GM19035 (cell line): ENCODE data around the gene IRF2BP1.
"Not testable (repeated sequence)": the region's sequence is repeated elsewhere in the genome, so short reads cannot be mapped to it uniquely, and the experiment has no call there.

ENCODE experiments used
- ATAC-seq: cut with Tn5 transposase; IDR thresholded peaks from one replicate; pipeline ENCODE4 v1.9.1; 2021; ENCODE audit not compliant: unreplicated experiment

Gene IRF2BP1

DNA sequence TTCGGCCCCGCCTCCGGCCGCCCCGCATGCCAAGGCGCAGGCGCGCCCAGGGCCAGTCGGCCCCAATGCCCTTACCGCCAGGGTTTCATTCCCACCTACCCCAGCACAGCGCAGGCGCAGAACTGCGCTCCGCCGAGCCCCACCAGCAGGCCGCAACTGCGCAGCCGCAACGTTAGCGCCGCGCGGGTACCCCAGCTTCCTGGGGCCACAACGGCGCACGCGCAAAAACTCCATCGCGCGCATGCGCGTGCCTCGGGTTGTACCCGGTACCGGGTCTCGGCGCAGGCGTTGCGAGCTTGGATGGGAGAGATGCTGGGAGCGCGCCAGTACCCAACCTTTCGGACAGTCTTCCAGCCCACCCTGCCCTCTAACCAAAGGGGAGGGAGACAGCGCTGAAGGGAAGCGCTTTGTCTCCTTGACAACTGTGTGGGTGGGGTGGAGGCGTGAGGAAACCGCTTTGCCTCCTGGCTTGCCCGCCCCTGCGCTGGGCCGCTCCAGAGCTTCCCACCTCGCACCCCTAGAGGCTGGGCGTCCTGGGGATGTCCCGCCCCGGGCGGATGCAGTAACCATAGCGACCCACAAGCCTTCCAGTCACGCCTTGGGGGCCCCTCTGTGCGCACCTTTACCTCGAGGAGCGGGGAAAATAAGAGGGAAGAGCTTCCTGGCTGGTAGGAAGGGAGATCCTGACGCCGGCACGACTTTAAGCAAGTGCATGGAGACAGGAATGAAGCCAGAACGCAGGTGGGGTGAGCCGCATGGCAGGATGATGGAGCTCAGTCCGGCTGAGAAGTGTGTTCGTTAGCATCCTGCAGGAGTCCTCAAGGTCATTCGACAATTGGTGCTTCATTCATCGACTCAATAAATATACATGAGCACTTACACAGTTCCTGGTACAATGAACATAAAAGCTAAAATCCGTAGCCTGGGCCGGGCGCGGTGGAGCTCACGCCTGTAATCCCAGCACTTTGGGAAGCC, 17.0 kb upstream of the IRF2BP1 start:
- peak; percentile 90 for ATAC-seq

DNA sequence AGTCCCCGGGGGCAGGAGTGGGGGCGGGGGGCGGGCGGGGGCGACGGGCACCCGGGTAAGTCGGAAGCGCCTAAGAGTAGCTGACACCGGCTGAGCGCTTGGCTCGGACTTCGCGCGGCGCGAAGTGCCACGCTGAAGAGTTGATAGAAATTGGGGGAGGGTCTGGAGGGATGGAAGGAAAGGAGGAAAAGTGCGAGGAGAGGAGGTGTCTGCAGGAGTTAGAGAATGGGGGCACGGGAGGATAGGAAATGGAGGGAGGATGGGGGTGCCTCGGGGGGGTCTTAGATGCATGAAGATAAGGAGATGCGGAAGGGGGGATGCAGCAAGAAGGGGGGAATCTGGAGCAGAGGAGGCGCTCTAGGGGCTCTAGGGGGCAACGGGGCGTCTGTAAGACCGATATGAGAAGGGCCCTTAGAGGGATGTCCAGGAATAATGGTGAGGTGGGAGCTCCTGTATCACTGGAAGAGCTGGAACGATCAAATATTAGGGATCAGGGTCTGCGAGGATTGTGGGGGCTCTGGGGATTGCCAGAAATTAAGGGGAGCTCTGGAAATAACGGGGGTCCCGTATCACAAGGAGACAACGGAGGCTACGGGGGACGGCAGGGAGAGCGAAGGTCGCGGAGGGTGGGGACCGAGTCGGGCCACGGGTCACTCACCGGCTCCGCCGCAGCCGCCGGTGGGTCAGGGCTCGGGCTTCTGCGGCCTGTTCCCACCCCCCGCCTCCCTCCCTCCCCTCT, 16.1 kb upstream of the IRF2BP1 start, which contains the start of gene MYPOP:
TSS of gene MYPOP (minus strand) at position 702 of the 739 bp plus-strand sequence. CDS start 840 bp downstream, outside the sequence.
- ATAC-seq = no peak

DNA sequence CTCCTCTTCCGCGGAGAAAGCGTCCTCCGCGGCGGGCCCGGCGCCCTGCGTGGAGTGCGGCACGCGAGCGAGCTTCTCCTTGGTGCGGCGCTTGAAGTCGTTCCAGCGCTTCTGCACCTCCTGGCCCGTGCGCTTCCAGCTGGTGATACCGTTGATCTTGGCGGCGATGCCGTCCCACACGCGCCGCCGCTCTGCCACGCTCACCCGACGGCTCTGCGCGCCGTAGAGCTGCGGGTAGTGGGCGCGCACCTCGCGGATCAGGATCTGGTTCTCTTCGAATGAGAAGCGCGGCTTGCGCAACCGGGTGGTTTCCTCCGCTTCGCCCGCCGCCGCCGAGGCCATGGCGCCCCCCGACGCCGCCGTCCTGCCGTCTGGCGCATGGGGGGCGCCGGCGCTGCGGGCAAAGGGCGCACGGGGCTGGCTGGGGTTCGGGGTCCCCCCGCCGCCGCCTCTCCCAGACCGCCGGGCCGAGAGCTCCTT, 15.5 kb upstream of the IRF2BP1 start:
- no peak for ATAC-seq

DNA sequence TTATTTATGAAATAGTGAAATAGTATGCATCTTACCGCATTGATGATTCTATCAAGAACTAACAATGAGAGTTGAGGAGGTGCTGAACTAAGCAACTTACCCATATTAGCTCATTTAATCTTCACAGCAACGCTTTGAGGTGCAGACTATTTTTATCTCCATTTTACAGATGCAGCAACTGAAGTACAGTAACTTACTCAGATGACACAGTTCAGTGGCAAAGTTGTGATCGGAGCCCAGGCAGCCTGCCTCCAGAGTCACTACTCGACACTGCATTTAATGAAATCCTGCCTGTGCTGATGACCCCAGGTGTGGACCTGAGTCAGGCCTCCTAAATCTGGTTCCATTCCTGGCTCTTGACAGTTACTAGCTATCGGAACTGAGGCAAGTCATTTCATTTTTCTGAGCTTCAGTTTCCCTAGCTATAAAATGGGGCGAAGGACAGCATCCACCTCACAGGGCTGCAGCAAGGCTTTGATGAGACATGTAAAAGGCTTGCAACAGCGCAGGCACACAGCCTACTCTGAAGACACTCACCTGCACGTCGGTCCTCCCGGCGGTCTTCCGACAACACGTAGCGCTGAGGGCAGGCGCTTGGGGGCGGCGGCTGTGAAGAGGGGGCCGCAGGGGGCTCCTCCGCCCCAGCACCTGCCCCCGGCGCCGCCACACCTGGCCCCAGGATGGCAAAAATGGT, 14.9 kb upstream of the IRF2BP1 start:
- no peak for ATAC-seq

DNA sequence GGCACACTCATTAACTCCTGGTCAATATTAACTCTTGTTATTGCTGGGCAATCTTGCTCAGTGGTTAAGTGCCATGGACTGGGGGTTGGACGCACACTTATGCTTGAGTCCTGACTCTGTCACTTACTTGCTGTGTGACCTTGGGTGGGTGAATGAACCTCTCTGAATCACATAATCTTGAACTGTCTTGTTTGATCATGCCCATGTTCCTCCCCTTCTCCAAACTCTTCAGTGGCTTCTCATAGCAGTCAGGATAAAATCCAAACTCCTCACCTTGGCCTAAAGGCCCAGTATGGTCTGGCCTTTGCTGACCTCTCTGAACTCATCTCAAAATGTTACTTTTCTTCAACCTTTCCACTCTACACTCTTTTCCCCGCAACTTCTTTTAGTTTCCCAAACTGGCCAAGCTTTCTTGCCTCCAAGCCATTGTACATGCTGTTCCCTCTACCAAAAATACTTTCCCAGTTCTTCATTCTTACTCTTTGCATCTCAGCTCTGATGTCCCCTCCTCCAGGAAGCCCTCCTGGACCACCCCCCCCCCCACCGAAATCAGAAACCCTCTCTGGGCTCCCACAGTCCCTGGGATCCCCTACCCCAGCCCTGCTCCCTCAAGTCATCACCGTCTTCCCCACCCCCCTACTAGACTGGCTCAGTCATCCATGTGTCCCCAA, 14.1 kb upstream of the IRF2BP1 start:
- no peak for ATAC-seq

DNA sequence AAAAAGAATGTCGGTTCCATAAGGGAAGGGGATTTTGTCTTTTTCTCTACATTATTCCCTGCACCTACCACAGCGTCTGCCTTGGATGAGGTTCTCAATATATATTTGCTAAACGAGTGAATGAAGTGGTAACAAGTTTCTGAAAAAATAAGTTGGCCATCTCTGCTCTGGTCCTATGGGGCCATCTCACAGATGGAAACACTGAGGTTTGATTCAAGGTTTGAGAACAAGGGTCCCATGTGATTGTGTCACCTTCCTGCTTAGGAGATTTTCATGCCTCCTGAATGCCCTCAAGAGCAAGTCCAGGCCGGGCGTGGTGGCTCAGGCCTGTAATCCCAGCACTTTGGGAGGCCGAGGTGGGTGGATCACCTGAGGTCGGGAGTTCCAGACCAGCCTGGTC, 13.3 kb upstream of the IRF2BP1 start:
- no peak for ATAC-seq

DNA sequence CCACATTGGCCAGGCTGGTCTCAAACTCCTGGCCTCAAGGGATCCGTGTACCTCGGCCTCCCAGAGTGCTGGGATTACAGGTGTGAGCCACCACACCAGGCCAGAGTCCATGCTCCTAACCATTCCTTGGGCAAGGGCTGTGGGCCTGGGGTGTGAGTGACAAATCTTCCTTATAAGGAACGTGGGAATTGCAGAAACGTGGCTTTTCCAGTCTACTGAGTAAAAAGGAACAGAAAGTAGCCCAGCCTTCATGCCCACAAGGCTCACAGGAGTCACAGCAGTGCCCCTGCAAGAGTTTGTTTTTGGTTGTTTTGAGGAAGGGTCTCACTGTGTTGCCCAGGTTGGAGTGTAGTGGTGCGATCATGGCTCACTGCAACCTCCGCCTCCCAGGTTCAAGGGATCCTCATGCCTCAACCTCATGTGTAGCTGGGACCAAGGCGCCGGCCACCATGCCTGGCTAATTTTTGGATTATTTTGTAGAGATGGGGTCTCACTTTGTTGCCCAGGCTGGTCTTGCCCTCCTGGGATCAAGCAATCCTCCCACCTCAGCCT, 11.4 kb upstream of the IRF2BP1 start:
- ATAC-seq = no peak

DNA sequence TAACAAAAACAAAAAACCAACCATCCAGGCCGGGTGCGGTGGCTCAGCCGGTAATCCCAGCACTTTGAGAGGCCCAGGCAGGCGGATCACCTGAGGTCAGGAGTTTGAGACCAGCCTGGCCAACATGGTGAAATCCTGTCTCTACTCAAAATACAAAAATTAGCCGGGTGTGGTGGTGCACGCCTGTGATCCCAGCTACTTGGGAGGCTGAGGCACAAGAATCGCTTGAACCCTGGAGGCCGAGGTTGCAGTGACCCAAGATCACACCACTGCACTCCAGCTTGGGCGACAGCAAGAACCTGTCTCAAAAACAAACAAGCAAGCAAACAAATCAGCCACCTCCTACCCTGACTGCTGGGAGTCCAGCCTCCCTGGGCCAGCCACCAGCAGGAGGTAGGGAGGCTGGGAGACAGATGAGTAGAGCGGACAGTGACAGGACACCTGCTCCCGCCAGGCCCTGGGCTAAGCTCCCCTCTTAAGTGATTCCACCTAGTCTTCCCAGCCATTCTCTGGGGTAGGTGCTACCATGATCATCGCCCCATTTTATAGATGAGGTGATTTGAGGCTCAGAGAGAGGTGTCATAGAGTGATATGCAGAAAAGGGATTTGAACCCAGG, 10.2 kb upstream of the IRF2BP1 start:
- not testable (repeated sequence) for ATAC-seq

DNA sequence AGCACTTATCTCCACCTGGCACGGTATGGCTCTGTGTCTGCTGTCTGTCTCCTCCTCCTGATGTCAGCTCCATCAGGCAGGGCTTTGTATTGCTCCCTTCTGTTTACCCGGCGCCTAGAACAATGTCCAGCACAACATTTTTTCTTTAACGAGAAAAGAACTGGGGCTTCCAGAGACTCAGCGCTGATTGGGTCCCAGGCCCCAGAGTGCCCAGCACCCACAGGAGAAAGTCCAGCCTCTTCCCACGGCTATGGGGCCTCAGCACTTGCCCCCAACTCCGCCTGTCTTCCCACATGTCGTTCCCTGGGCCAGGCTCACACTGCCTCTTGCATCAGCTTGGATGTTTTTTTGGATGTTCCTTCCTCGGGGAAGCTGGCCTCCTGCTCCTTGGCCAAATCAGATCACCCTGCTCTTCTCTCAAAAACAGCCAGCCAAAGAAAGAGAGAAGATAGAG, 9.6 kb upstream of the IRF2BP1 start:
- ATAC-seq = no peak

DNA sequence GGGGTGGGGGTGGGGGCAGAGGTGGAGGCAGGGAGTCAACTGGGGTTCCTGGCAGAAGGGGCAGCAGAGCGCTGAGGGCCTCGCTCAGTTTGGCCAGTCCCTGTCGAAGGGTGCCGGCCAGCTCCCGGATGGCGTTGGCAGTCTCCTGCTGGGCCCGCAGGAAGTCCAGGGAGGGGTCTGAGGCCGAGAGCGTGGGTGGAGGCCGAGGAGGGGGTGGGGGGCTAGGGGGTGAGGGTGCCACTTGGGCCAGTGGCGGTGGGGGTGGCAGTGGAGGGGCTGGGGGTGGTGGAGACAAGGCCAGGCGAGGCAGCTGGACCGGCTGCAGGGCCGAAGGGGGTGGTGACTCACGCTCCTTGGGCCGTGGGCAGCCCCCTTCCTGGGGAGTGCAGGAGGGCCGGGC, 4.9 kb upstream of the IRF2BP1 start:
- ATAC-seq = no peak

DNA sequence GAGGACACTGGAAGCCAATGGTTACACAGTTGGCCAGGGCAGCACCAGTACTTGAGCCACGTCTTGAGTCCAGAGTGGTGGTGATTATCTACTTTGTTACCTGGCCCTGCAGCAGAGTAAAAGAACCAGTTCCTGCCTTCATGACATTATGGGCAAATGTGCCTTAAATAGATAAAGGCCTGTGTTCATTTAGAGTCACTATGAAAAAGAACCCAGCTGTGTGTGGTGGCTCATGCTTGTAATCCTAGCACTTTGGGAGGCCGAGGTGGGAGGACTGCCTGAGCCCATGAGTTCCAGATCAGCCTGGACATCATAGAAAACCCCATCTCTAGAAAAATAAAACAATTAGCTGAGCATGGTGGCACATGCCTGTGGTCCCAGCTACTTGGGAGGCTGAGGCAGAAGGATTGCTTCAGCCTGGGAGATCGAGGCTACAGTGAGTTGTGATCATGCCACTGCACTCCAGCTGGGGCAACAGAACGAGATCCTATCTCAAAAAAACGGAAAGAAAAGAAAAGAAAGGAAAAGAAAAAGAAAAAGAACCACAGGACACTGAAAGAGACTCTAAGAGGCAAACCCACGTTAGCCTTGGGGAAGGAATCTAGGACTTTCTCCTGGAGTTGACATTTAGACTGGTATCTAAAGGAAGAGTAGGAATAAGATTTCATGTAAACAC, 3.4 kb upstream of the IRF2BP1 start:
- no peak for ATAC-seq

DNA sequence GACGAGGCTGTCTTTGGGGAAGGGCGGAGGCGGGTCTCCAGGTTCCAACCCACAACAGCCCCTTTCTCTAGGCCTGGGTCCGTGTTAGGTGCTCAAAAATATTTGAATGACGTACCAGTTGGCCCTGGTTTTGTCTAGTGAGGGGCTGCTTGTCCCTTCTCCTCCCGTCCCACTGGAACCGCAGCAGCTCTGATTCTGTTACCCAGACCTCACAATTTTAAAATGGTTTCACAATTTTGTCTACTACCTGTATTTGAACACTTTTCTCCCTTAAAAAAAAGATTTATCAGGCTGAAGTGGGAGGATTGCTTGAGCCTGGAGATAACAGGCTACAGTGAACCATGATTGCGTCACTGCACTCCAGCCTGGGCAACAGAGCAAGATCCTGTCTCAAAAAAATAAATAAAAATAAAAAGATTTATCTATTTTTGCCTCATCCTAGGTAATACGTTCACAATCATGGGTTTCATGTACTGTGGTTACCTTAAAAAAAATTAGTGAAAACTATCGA, 1.3 kb upstream of the IRF2BP1 start:
- ATAC-seq = no peak

DNA sequence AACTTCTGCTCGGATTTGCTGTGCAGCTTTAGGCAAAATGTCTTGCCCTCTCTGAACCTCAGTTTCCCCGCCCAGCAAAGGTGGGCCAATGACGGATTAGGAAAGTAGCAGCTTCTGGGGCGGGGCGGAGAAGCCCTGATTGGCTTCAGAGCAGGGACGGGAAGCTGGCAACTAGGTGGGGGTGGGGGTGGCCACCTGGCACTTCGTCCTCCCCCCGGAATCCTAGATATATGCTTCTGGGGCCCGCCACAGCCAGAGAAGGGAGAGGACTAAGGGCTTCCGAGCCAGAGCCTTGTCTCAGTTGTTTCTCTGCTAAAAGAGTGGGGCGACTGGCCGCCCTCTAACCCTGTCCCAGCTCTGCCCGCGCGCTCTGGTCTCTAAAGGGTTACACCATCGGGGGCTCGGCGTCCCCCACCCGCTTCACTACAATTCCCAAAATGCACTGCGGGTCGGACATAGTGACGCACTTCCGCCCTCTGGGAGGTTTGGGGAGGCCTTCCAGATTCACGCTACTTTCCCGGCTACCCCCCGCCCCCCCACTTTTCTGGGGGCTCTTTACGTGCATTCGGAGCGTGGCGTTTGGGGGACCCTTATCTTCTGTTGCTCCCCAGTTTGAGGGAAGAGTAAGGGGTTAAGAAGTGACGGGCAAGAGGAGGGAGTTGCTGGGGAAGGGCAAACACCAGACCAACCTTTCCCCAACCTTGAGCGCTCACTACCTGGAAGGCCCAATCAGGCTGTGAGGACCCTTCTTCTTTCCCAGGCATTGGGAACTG, 672 bp upstream of the IRF2BP1 start:
- ATAC-seq = peak; percentile 57

DNA sequence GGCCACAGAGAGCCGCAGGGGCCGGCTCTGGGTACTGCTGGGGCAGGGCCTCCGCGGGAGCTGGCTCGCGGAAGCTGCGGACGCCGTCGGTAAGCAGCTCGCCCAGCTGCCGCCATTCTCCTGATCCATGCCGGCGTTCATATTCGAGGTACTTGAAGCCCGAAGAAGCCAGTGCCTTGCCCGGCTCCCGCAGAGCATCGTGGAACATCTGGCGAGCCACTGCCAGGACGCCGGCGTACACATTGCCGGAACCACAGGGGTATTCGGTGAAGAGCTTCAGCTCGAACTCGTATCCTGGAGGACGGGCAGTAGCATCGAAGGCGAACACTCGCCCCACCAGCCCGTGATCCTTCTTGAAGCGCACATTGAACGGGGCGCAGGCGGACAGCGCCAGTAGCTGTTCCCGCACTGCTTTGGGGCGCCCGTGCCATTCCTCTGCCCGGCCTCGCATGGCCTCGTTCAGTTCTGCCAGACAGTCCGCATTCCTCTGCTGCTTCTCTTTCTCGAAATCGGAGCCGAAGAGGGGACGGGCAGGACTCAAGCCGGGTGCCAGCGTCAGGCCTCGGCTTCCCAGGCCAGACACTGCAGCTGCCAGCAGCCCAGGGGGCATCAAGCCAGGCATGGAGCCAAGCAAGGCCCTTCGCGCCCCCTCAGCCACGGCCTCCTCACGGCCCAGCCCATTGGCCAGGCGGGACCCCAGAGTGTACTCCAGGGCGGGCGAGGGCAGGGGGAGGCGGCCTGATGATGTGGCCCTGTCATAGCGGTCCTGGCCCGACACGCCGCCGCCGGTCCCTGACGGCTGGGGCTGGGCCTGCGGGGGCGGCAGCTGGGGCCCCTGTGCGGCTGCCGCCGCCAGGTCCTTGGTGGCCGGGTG, 1.0 kb downstream of the IRF2BP1 start:
- peak; percentile 3 for ATAC-seq

DNA sequence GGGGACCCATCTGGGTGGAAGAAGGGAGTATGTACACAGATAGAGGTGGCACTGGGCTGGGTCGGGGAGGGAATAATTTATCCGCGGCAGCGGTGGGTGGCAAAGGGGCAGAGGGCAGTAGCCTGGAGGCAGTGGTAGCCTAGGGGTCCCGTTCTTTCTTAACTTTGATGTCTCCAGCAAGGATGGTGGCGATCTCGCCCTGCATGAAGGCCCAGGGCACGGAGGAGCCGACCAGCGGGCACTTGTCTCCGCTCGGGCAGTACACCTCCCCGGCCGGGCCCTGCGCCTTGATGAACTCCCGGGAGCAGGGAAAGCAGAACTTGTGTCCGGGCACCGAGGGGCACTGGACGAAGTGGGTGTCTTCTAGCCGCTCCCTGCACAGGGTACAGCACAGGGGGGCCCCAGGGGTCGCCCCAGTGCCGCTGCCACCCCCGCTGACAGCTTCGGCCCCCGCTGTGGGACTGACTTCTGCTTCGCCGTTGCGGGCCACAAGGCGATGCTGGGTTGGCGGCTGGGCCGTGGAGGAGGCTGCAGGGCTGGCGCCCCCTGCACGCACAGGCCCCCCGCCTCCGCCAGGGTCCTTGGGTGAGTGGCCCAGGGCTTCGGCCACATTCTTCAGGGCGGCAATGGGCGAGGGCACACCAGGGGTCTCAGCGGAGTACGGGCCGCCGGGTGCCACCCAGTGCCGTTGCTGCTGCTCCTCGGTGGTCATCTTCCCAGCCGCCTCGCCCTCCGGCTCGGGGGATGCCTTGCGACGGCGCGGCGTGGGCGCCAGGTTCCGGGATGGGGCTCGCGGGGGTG, 1.9 kb downstream of the IRF2BP1 start:
- ATAC-seq = no peak

DNA sequence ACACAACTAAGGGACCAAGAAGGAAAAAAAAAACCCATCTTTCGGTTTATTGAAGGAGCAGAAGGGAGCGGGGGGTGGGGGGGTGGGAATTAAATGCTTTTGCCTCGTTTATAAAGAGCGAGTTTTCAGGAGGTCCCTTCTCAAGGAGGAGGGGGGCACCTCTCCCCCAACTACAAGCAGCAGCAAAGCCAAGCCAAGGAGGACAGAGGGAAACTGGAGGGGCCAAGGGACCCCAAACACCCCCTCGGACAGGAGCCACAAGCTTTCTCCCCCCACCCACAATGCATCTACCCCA, 2.4 kb downstream of the IRF2BP1 start:
- no peak for ATAC-seq
